ENCODE measurements around the gene NEDD9. TPM values are rescaled to one million over a fixed set of nuclear protein-coding genes. Genes with fewer than 3 reads are reported as not detected.

The NEDD9 gene
- polyA plus RNA-seq, 3 donors, result 18.2 to 35.9 (median 33.0) TPM

DNA sequence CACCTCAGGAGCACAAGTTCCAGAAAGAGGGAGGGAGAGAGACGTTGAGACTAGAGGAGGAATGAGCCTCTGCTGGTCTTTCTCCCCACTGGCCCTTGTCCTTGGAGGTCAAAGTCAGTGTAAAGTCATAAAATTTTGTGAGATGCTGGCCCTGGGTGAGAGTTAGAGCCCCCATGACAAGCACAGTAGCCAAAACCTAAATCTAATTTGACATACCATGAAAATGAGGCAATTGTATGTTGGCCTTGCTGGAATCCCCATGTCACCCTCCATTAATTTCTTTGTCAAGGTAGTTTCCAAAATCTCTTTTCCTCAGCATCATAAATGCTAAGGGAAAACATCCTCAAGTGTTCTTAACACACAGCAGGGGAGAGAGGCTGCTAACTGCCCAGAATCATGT lies 17.6 kb upstream of the NEDD9 start:
- H3K27ac ChIP-seq (ENCODE audit: low read depth in 1 of 2, low read length in 2 of 2), result no peak overlapping the region
- no peak overlapping the region for H3K4me2 ChIP-seq (replicated peaks; ENCODE audit: extremely low read depth, low read length, poor library complexity, severe bottlenecking)
- WGBS (ENCODE audit: insufficient coverage), result 100% methylated on average over 1 of the region's 1 CpG
- H2AFZ ChIP-seq (ENCODE audit: insufficient read depth, low read depth, low read length, poor library complexity, severe bottlenecking), result no peak overlapping the region
- Mint-ChIP-seq H3K9me3 (peaks cover 3 to 9% (median 5%) of the 10 kb centered on the region in 7 donors), H3K27ac (peak overlapping the region in 2 of 7 donors; percentile 38 to 40), H3K4me1 (no peaks in the 10 kb centered on the region), H3K4me3 (no peak overlapping the region), H3K27me3 (ENCODE audit: low read depth in 3 of 3) (peaks cover 0 to 2% (median 1%) of the 10 kb centered on the region in 3 donors), H3K36me3 (peaks cover 48% of the 10 kb centered on the region in 2 donors)
- H3K36me3 ChIP-seq (replicated peaks in 1 of 2; ENCODE audit: control insufficient read depth in 1 of 2, insufficient read depth in 2 of 2, low read length in 2 of 2), result peaks cover 13 to 56% of the 10 kb centered on the region in 2 donors
- H3K4me1 ChIP-seq (ENCODE audit: control insufficient read depth in 1 of 2, insufficient read depth in 2 of 2, low read length in 2 of 2), result no peaks in the 10 kb centered on the region
- TF ChIP-seq, protein P1, sequence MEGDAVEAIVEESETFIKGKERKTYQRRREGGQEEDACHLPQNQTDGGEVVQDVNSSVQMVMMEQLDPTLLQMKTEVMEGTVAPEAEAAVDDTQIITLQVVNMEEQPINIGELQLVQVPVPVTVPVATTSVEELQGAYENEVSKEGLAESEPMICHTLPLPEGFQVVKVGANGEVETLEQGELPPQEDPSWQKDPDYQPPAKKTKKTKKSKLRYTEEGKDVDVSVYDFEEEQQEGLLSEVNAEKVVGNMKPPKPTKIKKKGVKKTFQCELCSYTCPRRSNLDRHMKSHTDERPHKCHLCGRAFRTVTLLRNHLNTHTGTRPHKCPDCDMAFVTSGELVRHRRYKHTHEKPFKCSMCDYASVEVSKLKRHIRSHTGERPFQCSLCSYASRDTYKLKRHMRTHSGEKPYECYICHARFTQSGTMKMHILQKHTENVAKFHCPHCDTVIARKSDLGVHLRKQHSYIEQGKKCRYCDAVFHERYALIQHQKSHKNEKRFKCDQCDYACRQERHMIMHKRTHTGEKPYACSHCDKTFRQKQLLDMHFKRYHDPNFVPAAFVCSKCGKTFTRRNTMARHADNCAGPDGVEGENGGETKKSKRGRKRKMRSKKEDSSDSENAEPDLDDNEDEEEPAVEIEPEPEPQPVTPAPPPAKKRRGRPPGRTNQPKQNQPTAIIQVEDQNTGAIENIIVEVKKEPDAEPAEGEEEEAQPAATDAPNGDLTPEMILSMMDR (IDR thresholded peaks at IDR 0.05), result no peak
- no peaks in the 10 kb centered on the region for H4K20me1 ChIP-seq (ENCODE audit: insufficient read depth, low read length)
- no peaks in the 10 kb centered on the region for H3K79me2 ChIP-seq (ENCODE audit: insufficient read depth, low read length)
- intact Hi-C loops (cut with micrococcal nuclease), result no loop called here
- no peak overlapping the region for H3K9ac ChIP-seq (ENCODE audit: insufficient read depth, low read length, poor library complexity, severe bottlenecking)
- DNase-seq, result no peak
- H3K27me3 ChIP-seq (ENCODE audit: control insufficient read depth in 2 of 2, insufficient read depth in 2 of 2, low read length in 2 of 2), result no peaks in the 10 kb centered on the region
- no peak overlapping the region for H3K4me3 ChIP-seq (replicated peaks in 1 of 3; ENCODE audit: low read depth in 2 of 3, low read length in 3 of 3)
- peaks cover 0 to 8% of the 10 kb centered on the region in 2 donors for H3K9me3 ChIP-seq (replicated peaks in 1 of 2; ENCODE audit: control insufficient read depth in 1 of 2, insufficient read depth in 1 of 2, low read length in 2 of 2)

DNA sequence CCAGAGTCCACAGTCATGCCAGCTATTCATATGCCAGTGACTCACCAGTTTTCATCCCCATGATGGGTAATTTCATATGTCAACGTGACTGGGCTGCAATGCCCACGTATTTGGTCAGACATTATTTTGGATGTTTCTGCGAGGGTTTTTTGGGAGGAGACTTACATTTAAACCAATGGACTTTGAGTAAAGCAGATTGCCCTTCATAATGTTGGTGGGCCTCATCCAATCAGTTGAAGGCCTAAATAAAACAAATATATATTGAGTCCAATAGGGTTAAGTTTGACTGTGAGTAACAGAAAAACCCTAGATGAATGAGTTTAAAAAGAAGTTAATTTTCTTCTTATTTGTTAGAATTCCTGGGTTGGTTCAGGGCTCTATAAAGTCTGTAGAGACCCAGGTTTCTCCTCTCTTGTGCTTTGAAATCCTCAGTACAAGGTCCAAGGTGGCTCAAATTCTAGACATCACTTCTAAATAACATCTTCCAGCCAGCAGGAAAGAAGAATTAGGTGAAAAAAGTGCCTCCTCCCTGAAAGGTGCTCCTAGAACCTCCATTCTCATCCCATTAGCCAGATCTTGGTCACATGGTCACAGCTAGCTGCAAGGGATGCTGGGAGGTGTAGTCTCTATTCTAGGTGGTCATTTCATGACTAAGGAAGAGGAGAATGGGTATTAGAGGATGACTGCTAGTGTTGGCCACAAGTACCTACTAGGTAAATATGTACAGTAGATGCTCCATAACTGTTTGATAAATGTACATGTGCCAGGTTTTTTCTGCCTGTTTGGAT lies 16.7 kb upstream of the NEDD9 start:
- H3K79me2 ChIP-seq (ENCODE audit: insufficient read depth, low read length), result no peaks in the 10 kb centered on the region
- no peak overlapping the region for H3K4me3 Mint-ChIP-seq
- H3K27me3 Mint-ChIP-seq (ENCODE audit: low read depth in 3 of 3), result peaks cover 0 to 2% (median 0%) of the 10 kb centered on the region in 3 donors
- no peaks in the 10 kb centered on the region for H3K4me1 ChIP-seq (ENCODE audit: control insufficient read depth in 1 of 2, insufficient read depth in 2 of 2, low read length in 2 of 2)
- TF ChIP-seq, protein P1 (IDR thresholded peaks at IDR 0.05), result no peak
- peaks cover 50 to 53% of the 10 kb centered on the region in 2 donors for H3K36me3 Mint-ChIP-seq
- no peak for DNase-seq
- peaks cover 0 to 8% of the 10 kb centered on the region in 2 donors for H3K9me3 ChIP-seq (replicated peaks in 1 of 2; ENCODE audit: control insufficient read depth in 1 of 2, insufficient read depth in 1 of 2, low read length in 2 of 2)
- no peaks in the 10 kb centered on the region for H3K4me1 Mint-ChIP-seq
- H3K9ac ChIP-seq (ENCODE audit: insufficient read depth, low read length, poor library complexity, severe bottlenecking), result no peak overlapping the region
- no peak overlapping the region for H3K27ac ChIP-seq (ENCODE audit: low read depth in 1 of 2, low read length in 2 of 2)
- peak overlapping the region in 3 of 7 donors; percentile 6 to 46 (median 38) for H3K27ac Mint-ChIP-seq
- intact Hi-C loops (cut with micrococcal nuclease), result loop anchor here in 1 of 2 donors (10.0 kb wide), 1 partner anchor 46 kb away; no protein-coding TSS in a partner anchor
- H3K36me3 ChIP-seq (replicated peaks in 1 of 2; ENCODE audit: control insufficient read depth in 1 of 2, insufficient read depth in 2 of 2, low read length in 2 of 2), result peaks cover 13 to 56% of the 10 kb centered on the region in 2 donors
- H3K27me3 ChIP-seq (ENCODE audit: control insufficient read depth in 2 of 2, insufficient read depth in 2 of 2, low read length in 2 of 2), result no peaks in the 10 kb centered on the region
- no peak overlapping the region for H3K4me3 ChIP-seq (replicated peaks in 1 of 3; ENCODE audit: low read depth in 2 of 3, low read length in 3 of 3)
- H3K4me2 ChIP-seq (replicated peaks; ENCODE audit: extremely low read depth, low read length, poor library complexity, severe bottlenecking), result no peak overlapping the region
- no peaks in the 10 kb centered on the region for H4K20me1 ChIP-seq (ENCODE audit: insufficient read depth, low read length)
- peaks cover 3 to 9% (median 5%) of the 10 kb centered on the region in 7 donors for H3K9me3 Mint-ChIP-seq
- no peak overlapping the region for H2AFZ ChIP-seq (ENCODE audit: insufficient read depth, low read depth, low read length, poor library complexity, severe bottlenecking)
- 93% methylated on average over 3 of the region's 3 CpGs for WGBS (ENCODE audit: insufficient coverage)

Data from CD14-positive monocyte (primary cell).